A673 (cell line): Measurements from ENCODE around the gene ANKRD2.

Experiments
- CTCF ChIP-seq: fragments of 300-800, 200-600 bp; sonication (generic); conservative IDR thresholded peaks from 2 replicates; pipeline ENCODE4 v1.5.1; 2017; ENCODE audit warnings: low read depth, mild to moderate bottlenecking, antibody characterized with exemption, low read length, moderate library complexity, mixed read lengths
- EZH2 ChIP-seq: fragments of 200-600 bp; sonication (generic); IDR thresholded peaks from 2 replicates; pipeline ENCODE4 v1.6.1; 2017; ENCODE audit warnings: borderline replicate concordance, low read depth, mild to moderate bottlenecking, mixed read lengths, antibody characterized with exemption, low read length; ENCODE audit not compliant: poor library complexity, severe bottlenecking

- TF ChIP-seq CTCF = no peak
- TF ChIP-seq EZH2 = no peak
These were observed 35.3 kb upstream of the ANKRD2 start for GRCh38 chr10:97537186-97537869.
